Amniotic stem cell (primary cell): Measurements from ENCODE around the gene TNNT2.
A peak's percentile ranks its signal among the peaks of the same experiment; 100 is the strongest.

Experiments used
- DNase-seq: peaks from one replicate; lab custom pipeline; 2025; lab: John Stamatoyannopoulos, UW

TNNT2 gene

GRCh38 chr1:201401700-201402099 lies 24.2 kb upstream of the TNNT2 start:
- no peak for DNase-seq

- DNase-seq: no peak
Observed at GRCh38 chr1:201400852-201401230, 23.4 kb upstream of the TNNT2 start.

GRCh38 chr1:201400212-201400851 lies 22.9 kb upstream of the TNNT2 start:
- DNase-seq: no peak

DNA sequence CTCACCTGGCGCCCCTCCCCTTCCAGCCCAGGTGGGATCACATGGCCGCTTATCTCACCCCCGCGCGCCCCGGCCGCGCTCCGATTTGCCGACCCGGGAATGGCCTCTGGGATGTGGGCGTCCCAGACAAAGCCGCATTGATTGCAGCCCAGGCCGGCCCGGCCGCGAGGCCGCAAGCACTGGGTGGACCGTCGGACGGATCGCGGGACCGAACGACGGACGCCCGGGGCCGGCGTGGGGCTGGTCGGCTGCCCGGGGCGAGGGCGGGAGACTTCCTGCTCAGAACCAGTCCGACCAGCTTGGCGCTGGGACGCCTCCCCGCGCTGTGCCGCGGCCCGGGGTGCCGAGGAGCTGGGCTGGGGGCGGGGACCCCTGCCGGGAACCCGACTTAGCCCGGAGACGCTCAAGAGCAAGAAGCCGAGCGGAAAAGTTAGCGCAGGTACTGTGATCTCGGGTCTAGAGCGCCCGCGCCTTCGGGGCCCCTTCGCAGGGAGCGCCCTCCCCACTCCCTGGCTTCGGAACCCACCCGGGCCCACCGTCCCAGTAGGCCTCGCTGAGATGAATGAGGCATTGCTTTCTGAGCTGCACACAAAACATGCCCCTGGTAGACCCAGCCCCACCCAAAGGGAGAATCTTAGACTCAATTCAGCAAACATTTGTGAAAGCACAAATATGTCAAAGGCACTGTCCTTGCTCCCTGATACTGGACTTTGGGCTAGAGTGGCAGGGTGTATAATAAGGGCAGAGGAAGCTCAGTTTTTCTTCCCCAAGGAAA lies 22.1 kb upstream of the TNNT2 start:
- DNase-seq: no peak

DNA sequence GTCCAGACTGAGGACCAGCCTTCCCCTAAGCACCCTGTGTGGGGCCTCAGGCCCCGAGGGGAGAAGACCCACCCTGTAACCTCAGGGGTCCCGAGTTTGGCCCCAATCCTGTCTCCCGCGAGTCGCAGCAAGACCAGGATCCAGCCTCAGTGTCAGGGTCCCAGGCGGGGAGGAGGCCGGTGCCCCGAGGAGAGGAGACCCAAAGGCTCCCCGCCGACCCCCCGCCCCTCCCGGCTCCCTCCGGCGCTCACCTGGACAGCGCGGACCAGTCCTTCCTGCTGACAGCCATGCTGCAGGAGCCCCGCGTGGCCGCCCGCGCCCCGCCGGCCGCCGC lies 21.5 kb upstream of the TNNT2 start, which contains the start of gene LAD1:
TSS of gene LAD1 (minus strand) at position 307 of the 334 bp plus-strand sequence. CDS start at position 289, 18 bp downstream.
- DNase-seq: no peak

- no peak for DNase-seq
Observed at GRCh38 chr1:201397675-201398074, 20.2 kb upstream of the TNNT2 start.

GRCh38 chr1:201396861-201397464 lies 19.5 kb upstream of the TNNT2 start:
- DNase-seq: no peak

- DNase-seq: no peak
Observed at GRCh38 chr1:201395936-201396335, 18.5 kb upstream of the TNNT2 start.

DNA sequence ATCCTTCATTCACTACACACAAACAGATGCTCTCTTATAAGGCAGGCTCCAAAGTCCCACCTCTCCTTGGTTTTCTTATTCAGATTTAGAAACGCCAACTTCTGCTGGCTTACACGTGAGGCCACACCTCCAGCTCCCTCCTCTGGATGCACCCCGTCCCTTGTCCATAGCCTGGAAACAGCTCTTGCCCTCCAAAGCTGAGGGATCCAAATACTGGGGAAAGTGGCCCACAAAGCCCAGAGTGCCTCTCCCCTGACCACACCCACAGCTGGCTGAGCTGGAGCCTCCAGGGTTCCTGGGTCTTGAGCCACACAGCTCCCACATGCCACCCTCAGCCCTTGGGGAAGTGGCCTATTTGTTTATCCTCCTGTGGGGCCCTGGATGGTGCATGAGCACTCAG lies 17.1 kb upstream of the TNNT2 start:
- DNase-seq: no peak

GRCh38 chr1:201393076-201393475 lies 15.6 kb upstream of the TNNT2 start:
- no peak for DNase-seq

DNA sequence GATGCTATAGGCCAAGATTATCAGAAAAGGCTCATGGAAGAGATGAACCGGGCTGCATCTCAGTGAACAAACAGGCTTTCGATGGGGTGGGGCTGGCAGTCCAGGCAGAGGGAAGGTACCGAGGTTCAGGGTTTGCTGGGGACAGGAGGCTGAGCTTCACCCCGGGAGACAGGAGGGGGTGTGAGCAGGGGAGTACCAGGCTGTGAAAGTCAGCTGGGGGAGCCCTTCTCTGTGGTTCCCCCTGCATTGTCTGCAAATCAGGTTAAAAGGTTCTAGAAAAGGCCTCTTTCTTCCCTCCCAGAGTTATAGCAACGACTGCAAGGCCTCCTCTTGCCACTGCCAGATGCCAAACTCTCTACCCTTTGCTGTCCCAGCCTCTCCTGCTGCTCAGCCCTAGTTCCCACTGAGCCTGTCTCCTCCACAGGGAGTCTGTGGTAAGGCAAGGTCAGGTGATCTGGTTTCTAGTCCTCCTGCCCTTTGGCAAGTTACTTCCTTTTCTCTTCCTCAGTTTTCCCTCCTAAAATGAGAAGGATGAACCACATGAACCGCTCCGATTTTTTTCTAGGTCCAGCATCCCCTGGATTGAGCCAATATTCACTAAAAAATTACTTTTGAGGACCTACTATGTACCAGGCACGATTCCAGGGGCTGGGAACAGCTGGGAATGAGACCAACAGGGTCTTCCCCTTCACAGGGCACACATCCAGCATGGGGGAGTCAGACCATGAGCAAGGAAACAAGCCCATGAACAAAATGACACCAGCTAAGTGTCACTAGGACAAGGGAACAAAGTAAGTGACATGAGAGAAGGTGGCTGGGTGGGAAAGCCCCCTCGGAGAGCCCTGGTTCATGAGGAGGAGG lies 14.4 kb upstream of the TNNT2 start:
- no peak for DNase-seq

DNA sequence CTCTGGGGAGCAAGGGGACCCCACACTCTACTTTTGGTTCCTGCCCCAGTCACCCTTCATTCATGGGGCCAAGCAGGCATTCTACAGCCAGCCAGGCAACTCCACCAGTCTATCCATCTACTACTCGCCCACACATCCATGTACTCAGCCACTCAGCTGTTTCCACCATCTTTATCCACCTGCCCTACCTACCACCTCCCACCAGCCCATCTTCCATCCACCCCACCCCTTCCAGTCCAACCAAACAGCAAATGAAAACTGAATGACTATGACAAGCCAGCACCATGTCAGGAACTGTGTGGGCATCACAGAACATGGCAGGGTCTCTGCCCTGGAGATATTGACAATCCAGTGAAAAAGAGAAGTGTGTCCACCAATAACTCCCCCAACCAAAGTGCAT lies 13.7 kb upstream of the TNNT2 start:
- no peak for DNase-seq

DNA sequence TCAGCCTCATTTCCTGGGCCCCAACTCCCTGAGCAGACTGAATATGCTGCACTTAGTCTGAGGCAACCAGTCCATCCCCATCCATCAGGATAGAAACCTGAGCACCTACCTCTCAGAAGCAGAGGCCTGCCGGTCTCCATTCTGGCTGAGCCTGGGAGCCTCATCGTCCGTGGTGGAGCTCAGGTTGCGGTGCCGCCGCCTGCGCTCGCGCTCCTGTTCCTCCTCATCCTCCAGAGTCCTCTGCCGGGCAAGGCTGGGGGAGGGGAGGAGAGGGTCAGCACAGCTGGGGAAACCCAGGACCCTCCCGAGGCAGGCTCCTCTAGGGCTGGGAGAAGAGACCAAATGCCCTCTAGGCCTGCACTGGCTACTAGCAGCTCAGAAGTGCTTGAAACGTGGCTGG lies 11.6 kb upstream of the TNNT2 start:
- no peak for DNase-seq

- DNase-seq: no peak
Observed at GRCh38 chr1:201386208-201386607, 8.7 kb upstream of the TNNT2 start.

GRCh38 chr1:201385299-201385891 lies 7.9 kb upstream of the TNNT2 start:
- DNase-seq: no peak

GRCh38 chr1:201384406-201384782 lies 6.9 kb upstream of the TNNT2 start:
- no peak for DNase-seq

DNA sequence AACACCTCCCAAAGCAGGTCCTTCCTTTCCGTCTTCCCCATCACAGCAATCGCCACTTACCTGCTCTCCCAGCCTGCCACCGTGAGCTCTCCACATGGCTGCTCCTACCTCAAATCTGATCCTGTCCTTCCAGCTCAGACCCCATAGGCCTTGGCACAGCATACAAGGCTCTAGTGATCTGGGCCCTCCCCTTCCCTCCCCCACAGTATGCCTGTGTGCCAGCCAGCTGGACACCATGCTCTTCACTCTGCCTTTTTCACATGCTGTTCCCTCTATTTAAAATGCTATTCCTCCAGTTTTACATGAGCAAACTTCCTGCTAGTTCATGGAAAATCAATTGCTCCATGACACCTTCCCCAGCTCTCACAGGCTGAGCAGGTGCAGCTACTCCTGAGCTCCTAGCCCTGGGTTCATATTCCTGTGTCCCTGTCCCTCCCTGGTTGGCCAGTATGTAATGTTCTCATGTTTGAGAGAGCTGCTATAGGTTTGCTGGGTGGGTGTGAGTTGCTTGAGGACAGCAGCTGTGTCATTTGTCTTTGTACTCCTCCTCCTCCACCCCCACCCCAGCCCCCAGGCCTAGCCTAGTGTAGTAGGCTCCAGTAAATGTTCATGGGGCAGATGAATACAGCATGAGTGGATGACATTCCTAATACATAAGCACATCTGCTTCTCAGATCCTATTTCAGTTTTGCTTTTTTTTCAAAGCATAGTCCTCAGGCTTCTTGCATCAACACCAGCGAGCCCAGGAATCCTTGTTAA lies 6.3 kb upstream of the TNNT2 start:
- DNase-seq: peak; percentile 84

- DNase-seq: no peak
Observed at GRCh38 chr1:201381130-201381529, 3.6 kb upstream of the TNNT2 start.

- DNase-seq: no peak
Observed at GRCh38 chr1:201379733-201380242, 2.3 kb upstream of the TNNT2 start.

DNA sequence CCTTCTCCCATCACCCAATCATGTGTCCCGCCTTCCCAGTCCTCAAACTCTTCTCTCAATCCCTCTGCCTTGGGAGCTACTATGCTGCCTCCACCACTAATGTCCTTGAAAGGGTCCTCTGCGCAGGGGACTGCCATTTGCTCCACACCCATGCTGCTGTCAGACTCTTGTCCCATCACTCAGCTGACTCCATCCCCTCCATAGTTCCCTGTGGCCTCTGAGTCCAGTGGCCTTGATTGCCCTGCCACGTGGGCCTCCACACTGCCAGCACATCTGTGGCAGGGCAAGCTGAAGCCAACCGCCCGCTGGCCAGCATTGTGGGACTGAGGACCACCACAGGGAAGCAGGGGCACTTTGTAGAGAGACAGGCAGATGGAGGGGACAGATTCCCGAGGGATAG lies 1.3 kb upstream of the TNNT2 start:
- no peak for DNase-seq
